GDM1 (cell line): ENCODE data around the gene DNAJC5.

Experiments used
- DNase-seq: peaks from one replicate; lab custom pipeline; 2025; lab: John Stamatoyannopoulos, UW

DNAJC5 gene

DNA sequence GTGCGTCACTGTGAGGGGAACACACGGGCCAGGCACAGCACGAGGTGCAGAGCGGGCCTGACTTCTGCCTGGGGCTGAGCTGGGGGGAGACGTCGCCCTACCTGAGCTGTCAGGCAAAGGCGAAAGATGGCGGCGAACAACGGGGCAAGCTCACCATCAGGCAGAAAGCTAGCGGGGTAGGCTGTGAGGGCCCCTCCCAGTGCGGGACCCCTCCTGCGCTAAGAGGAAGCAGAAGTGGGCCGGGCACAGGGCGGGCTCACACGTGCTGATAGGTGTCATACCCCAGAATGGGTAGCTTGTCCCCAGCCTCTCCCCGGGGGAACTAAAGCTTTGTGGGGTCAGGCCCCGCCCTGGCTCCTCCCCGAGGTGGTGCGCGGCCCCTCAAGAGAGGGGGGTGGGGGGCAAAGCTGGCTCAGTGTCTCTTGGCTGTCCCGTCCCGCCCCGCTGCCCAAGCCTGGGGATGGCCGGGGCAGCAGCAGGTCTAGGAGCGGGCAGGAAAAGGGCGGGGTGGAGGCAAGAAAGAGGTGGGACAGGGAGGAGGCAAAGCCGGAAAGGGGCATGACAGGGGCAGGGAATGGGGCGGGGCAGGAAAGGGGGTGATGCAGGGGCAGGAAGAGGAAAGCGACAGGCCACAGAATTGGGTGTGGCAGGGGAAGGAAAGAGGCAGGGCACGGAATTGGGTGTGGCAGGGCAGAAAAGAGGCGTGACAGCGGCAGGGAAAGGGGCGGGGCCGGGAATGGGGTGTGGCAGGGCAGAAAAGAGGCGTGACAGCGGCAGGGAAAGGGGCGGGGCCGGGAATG lies 46.6 kb downstream of the DNAJC5 start:
- no peak for DNase-seq

DNA sequence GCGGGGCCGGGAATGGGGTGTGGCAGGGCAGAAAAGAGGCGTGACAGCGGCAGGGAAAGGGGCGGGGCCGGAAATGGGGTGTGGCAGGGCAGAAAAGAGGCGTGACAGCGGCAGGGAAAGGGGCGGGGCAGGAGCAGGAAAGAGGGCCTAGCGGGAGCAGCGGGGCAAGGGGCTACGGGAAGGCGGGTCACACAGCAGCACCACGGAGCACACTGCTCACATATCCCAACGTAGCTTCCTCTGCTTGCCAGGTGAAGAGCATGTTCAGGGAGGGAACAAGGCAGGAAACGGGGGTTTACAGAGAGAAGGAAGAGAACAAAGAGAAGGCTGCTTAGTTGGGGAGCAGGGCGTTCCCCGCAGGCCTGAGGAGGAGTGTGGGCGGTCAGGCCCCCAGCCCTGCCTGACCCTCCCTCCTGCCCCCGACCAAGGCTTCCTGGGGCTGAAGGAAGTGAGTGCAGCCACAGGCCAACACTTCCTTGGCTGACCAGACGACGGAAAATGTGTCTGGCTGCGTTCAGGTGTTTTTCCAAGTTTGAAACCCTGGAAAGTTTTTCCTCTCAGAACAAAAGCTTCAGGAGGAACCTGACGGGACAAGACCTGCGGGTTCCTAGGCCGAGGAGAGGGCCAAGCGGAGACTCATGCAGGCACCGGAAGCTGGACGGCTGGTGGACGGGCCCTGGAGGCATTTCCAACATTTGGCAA lies 47.5 kb downstream of the DNAJC5 start:
- DNase-seq: no peak

DNA sequence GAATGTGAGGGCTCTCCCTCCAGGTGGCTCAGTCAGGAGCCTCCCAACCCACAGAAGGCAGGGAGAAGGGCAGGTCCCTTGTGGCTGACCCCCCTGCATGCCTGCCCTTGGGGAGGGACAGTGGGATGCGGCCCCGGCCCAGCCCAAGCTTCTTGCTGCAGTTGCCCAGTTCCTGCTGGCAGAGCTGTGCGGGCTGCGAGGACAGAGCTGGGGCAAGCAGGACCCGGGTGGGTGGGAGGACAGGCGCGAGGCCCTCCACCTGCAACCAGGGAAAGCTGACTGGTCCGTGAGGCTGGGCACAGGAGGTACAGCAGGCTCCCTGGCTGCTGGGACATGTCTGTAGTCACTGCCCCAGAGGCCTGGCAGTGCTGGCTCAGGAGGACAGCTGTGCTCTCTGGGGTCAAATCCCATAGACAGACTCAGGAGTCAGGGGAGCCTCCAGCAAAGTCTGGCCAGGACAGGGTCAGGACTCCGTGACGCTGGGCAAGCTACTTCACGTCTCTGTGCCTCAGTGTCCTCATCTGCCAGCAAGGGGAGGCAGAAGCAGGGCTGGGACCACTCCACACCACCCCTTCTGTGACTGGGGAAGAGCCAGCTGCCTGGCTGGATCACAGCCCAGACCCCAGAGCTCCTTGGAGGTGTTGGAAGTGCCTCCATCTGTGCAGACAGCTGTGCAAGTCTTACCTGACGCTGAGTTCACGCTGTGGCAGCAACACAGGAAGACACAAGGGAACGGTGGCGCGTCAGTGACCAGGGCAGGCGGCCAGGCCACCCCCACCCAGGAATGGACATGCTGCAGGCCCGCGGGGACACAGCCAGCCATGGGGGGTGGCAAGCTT lies 48.3 kb downstream of the DNAJC5 start:
- no peak for DNase-seq

DNA sequence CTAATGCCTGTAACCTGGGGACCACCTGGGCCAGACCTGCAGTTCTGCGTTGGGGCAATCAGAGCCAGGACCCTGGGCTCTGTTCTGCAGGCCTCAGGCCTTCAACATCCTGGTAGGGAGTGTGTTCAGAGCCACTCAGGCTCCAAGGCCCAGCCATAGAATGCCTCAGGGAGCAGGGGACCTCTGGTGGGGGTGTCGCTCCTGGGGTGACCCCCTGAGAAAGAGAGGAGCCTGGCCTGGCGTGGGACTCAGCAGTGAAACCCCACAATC lies 48.8 kb downstream of the DNAJC5 start:
- no peak for DNase-seq

DNA sequence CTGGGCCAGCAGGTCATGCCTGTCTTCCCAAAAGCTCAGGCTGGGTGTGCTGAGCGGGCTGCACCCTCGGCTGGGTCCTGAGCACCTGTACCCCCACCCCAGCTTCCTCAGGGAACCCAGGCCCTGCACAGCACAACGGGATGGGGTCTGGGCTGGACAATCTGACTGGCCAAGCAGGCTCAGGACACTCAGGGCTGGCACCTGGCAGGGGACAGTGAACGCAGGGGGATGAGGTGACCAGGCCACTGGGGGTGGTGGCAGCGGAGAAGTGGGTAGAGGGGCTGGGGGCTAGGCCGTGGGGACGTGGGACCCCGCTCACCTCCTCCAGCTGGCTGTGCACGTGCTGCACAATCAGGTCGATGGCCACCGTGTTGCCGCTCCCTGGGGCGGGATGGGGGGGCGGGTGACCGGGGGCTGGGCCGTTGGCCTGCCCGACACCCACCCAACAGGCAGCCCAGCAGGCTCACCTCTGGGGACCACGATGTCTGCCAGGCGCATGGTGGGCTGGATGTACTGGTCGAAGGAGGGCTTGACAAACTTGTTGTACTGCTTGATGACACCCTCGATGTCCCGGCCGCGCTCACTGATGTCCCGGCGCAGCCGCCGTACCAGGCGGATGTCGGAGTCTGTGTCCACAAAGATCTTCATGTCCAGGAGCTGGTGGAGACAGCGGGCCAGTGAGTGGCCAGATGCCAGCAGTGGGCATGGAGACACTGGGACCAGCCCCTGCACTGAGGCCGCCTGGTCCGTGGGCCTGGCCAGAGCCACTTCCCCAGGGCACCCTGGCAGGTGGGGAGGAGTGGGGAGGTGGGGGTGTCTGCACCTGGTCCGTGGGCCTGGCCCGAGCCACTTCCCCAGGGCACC lies 49.4 kb downstream of the DNAJC5 start:
- no peak for DNase-seq

DNA sequence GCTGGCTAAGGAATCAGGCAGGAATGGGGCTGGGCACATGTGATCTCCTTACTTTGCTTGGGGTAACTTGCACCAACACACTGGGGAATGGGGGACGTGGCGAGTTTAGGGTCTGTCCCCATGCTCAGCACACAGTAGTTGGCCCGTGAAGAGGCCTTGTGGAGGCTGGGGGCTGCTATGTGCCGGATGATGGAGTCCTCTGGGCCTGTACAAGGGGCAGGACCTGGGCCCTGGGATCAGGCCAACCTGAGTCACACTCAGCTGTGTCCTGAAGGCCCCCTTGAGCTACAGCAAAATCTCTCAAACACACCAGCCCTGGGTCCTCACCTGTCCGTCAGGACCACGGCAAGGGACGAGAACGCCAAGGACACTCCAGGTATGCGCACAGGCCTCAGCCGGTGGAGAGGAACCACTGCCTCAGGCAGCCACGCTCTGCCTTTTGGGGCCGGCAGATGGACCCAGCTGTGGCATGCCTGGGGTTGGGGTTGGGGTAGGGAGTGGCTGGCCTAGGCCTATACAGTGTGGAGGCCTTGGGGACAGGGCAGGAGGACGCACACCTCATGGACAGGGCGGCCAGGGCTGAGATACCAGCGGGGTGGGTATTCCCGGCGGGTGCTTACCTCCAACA lies 50.2 kb downstream of the DNAJC5 start:
- no peak for DNase-seq

DNA sequence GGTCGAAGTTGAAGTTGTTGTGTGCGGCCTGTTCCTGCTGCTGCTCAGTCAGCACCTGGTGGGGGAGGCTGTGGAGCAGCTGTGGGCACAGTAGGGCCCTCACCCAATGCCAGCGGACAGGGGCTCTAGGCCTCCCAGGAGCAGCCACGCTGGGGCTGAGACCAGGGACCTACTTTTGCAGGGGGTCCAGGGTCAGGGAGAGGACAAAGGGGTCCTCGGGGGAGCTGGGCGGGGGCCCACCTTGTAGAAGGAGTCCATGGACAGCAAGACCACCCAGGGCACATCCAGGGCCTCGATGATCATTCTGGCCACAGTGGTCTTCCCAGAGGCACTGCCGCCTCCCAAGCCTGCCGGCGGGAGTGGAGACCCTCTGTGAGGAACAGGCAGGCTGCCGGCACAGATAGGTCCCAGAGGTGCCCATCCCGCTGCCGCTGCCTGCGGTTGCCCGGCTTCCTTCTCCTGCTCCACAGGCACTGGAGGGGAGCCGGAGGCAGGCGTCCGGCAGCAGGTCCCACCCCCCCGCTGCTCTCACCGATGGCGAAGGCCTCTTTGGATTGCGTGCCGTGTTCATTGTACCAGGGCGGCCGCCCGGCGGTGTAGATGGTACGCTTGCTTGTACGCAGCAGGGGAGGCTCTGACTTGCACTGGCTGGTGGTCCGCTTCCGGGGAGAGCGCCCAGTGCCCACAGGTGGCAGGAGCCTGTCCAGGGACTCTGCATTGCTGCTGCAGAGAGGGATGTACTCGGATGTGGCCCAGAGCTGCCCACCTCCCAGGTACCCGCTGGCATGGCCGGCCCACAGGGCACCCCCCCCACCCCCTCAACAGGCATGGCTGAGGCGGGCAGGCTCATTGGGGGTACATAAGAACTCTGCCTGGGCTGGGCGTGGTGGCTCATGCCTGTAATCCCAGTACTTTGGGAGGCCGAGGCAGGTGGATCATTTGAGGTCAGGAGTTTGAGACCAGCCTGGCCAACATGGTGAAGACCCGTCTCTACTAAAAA lies 51.3 kb downstream of the DNAJC5 start:
- DNase-seq: no peak

DNA sequence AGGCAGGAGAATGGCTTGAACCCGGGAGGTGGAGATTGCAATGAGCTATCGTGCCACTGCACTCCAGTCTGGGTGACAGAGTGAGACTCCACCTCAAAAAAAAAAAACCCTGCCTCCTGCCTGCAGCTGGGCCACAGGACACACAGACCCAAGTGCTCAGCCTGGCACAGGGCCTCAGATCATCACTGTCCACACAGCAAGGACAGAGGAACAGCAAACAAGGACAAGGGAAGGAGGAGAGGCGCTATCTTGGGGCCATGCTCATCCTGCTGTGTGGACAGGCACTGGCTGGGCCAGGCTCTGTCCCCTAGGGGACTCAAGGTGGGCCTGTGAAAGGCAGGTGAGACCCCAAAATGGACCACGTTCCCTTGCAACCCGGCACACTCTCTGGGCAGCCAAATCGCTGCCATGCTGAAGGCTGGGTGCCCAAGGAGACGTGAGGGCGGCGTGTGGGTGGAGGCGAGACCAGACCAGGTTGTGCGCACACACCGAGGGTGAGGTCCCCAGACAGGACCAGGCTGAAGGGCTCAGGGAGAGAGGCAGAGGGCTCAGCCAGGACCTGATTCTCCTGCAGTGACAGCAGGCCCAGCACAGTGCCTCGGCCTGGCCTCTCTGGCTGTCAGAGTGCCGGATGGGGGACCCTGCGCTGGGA lies 52.2 kb downstream of the DNAJC5 start:
- DNase-seq: no peak

DNA sequence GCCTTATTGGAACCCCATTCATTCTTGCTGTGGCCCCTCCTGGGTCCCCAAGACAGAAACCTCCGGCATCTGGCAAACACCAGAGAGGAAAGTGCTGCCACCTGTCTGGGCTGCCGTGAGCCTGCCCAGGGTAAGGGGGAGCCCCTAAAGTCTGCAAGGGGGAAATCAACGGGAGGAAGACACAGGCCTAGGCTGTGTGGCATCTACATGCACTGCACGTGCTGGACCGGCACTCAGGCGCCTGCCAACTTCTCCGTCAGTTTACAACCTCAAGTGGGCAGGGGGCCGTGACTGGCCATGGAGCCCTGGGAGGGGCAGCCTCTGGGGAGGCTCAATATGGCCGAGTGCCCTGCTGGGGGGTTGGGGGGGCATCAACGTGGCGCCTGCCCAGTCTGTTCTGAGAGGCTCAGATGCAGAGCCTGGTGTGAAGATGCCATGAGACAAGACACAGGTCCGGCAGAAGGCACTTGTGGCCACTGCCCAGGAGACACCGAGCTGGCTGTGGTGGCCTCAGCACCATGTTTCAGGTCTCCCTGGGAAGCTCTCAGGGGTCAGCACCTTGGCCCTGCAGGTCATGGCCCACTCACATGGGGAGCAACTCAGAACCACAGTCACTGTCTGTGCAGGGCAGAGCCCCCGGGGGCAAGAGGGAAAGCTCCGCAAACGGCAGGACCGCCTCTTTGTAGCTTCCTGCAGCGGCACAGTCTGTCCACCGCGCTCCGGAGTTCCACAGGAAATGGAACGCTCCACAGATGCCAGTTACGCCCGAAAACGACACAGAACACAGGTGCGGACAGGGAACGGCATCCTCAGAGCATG lies 52.9 kb downstream of the DNAJC5 start:
- no peak for DNase-seq

DNA sequence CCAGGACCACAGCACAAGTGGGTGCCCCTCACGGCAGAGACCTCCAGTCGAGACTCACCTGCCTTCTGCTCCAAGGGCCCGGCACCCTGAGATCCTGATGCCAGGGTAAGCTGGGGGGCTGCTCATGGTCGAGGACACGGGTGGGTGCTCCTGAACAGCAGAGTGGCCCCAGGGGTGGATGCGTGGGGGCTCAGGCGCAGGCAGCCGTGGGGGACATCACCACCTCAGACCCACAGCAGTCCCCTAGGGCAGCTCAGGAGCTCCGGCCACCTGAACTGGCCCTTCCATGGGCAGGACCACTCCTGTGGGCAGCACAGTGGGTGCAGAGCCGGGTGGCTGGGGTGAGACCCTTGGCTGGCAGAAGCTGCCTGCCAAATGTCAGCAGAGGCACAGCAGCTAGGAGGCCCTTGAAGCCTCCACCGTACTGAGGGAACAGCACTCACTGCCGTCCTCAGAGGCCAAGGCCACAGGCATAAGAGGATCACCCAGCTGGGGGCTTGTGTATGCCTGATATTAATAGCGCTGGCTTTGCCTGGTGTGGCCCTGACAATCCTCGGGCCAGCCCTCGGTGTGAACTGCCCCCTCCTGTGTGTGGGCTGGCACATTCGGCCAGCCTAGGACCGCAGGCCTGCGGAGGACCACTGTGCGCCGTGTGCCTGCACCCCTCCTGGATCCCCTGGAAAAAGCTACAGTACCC lies 55.9 kb downstream of the DNAJC5 start:
- no peak for DNase-seq

DNA sequence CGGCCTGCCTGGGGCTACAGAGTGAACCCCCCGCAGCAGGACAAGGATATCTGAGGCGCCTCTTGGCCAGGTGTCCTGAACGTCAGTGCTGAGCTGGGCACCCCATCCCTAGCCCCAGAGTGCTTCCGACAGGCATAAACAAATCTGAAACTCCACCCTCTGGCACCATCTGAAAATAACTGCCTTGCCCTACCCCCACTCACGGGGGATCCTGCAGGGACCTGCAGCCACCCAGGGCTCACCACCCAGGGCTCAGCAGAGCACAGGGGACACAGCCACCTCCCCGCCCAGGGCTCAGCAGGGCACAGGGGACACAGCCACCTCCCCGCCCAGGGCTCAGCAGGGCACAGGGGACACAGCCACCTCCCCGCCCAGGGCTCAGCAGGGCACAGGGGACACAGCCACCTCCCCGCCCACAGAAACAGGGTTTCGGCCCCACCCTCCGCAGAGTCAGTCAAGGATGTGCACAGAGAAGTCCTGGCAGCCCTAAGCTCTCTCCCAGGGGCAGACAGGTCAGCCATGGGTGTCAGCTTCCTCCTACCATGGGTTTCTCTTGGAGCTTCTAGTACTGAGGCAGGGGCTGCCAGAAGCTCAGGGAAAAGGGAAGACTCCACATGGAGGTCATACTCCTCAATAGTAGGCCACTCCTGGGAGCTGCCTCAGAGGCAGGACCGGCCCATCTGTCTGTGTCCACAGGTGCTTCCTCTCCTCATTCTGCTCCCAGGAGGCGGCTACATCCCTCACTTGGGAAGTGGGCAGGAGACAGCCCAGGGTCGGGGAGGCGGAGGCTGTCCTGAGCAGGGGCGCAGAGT lies 56.7 kb downstream of the DNAJC5 start:
- no peak for DNase-seq

DNA sequence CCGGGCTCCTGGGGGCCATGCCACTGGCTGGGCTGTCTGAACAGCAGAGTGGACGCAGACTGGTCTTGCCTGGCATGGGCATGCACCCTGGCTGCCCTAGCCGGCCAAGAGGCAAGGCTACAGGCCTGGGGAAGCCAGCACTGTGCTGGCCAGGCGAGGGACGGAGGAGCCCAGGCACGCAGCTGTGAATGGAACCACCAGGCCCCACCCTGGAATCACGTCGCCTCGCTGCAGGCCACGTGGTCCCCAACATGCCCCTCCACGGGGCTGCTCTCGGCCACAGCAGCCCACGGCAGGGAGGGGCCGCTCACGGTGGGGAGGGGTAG lies 57.2 kb downstream of the DNAJC5 start:
- DNase-seq: no peak

DNA sequence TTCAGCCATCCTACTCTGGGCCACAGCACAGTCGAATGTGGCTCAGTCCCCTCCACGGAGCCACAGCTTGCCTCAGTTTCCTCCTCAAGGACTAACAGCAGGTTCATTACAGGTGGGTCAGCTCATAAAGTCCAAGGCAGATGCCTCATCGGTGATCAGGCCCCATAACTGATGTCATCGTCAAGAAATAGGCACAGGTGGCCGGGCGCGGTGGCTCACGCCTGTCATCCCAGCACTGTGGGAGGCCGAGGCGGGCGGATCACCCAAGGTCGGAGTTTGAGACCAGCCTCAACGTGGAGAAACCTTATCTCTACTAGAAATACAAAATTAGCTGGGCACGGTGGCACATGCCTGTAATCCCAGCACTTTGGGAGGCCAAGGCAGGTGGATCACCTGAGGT lies 57.8 kb downstream of the DNAJC5 start:
- DNase-seq: no peak

DNA sequence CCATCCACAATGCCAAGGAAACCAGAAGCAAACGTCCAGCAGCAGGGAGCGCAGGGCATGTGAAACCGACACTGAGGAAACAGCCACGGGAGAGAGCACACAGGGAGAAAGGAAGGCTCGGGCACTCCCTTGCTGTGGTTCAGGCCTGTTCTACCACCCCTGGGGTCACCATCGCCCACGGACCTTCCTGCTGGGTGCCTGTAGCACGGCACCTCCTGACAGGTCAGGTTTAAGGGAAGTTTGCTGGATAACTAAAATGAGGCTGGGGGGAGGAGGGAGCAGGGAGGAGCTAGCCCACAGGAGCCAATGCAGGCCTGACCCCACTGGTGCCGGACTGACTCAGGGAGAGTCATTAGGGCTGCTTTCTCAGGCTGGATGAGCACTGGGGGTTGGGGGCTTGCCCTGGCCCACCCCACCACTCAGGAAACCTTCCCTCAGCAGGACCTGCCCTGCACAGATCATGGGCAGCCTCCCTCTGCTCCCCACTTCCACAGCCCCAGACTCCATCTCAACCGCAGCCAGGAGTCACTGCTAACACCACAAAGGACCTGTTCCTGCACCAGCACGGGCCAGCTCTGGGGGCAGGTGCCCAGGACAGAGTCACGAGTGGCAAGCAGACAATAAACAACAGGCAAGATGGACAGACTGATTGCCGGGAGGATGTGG lies 59.0 kb downstream of the DNAJC5 start:
- DNase-seq: no peak

DNA sequence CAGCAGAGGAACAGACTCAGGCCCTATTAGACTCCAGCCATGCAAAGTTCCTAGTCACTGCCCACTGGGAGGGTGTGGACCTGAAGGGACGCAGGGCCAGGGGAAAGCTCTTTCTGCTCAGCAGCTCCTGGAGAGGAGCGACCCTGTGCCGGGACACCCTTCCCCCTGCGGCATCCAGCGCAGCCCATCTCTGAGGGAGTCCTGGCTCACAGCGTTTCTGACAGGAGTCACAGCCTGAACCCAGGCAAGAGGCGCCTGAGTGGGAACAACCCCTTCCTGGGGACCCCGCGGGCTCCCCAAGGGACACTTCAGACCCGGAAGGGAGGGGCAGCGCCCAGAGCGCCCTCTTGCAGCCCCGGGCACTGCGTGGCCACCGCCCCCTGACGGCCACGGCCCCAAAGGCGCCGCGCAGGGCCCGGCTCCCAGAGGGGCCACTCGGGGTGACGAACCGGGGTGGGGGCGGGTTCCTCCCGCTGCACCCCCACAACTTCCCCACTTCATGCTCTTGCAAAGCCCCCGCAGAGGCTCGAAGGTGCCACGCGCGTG lies 60.4 kb downstream of the DNAJC5 start:
- DNase-seq: no peak

DNA sequence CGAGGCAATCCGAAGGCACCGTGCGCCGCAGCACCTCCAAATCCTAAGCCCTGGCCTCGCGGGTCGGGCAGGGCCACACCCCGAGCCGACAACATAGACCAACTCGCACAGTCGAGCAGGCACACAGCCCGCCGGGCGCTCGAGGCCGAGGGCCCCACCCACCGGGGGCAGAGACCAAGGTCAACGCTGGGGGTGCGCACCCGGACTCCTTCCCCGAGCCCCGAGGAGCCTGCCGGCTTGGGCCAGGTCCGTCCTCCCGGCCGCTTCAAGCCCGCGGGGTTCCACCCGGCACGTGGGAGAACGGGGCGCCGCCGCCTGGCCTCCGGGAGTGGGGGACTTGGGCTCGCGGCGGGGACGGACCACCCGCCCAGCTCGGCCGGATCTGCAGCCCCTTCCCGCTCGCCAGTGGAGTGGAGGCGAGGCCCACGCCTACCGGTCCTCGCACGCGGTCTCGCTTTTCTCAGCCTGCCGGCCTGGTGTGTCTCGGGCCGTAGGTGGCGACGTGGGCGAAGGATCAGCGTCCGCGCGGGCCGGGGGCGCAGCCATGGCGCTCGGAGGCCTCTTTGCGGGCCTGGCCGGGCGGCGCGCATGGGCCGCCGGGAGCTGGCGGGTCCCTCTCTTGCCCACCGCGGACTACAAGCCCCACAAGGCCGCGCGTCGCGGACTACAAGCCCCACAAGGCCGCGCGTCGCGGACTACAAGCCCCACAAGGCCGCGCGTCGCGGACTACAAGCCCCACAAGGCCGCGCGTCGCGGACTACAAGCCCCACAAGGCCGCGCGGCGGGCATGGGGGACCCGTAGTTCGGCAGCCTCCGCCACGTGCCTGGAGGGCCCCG lies 61.1 kb downstream of the DNAJC5 start, which contains the start of gene UCKL1:
UCKL1 (minus strand) TSS at position 590 of the 837 bp plus-strand sequence; CDS start at position 546, 44 bp downstream.
- peak; percentile 86 for DNase-seq
